Measurements from ENCODE around the gene KLF14.
"Not testable (repeated sequence)": the region's sequence is repeated elsewhere in the genome, so short reads cannot be mapped to it uniquely, and the experiment has no call there.

The KLF14 gene

GRCh38 chr7:130733931-130734814 lies at the start of gene KLF14:
TSS of gene KLF14 (minus strand) at chr7:130734207. CDS start at chr7:130734033, 174 bp downstream.
- DNase-seq = peak; percentile 44

- DNase-seq = no peak
Measured at GRCh38 chr7:130781346-130781745, 47.3 kb upstream of the KLF14 start.

- no peak for DNase-seq
Measured at GRCh38 chr7:130777426-130777825, 43.4 kb upstream of the KLF14 start.

- not testable (repeated sequence) for DNase-seq
Measured at GRCh38 chr7:130772456-130772855, 38.4 kb upstream of the KLF14 start.

- DNase-seq = no peak
Measured at GRCh38 chr7:130768854-130769253, 34.8 kb upstream of the KLF14 start.

- DNase-seq = not testable (repeated sequence)
Measured at GRCh38 chr7:130764569-130764968, 30.6 kb upstream of the KLF14 start.

- no peak for DNase-seq
Measured at GRCh38 chr7:130758429-130759056, 24.5 kb upstream of the KLF14 start.

GRCh38 chr7:130756316-130756715 lies 22.3 kb upstream of the KLF14 start:
- DNase-seq = no peak

- no peak for DNase-seq
Measured at GRCh38 chr7:130752424-130752823, 18.4 kb upstream of the KLF14 start.

GRCh38 chr7:130750755-130751154 lies 16.7 kb upstream of the KLF14 start:
- DNase-seq = no peak

- DNase-seq = no peak
Measured at GRCh38 chr7:130748531-130749389, 14.8 kb upstream of the KLF14 start.

- DNase-seq = no peak
Measured at GRCh38 chr7:130741331-130741995, 7.5 kb upstream of the KLF14 start.

- no peak for DNase-seq
Measured at GRCh38 chr7:130740606-130741005, 6.6 kb upstream of the KLF14 start.

- no peak for DNase-seq
Measured at GRCh38 chr7:130736298-130736900, 2.4 kb upstream of the KLF14 start.

GRCh38 chr7:130734815-130735716 lies 1.1 kb upstream of the KLF14 start:
- DNase-seq = no peak

- DNase-seq = peak; percentile 40
Measured at GRCh38 chr7:130732980-130733930, 752 bp downstream of the KLF14 start.

- DNase-seq = no peak
Measured at GRCh38 chr7:130723784-130724183, 10.2 kb downstream of the KLF14 start.

GRCh38 chr7:130721486-130722277 lies 12.3 kb downstream of the KLF14 start:
- peak; percentile 22 for DNase-seq

- DNase-seq = no peak
Measured at GRCh38 chr7:130719541-130719940, 14.5 kb downstream of the KLF14 start.

All from activated CD4-positive, alpha-beta T cell treated with anti-CD3 and anti-CD28 coated beads for 48 hours (primary cell).